Smooth muscle cell (in vitro differentiated cells): ENCODE measurements around the gene AOC3. TPM values are rescaled to one million over a fixed set of nuclear protein-coding genes. Genes with fewer than 3 reads are reported as not detected.

Experiments used
- DNase-seq: peaks from one replicate; lab custom pipeline; 2025; ENCODE audit not compliant: unreplicated experiment; lab: John Stamatoyannopoulos, UW
- H2AFZ ChIP-seq: fragments of 200-600 bp; sonication (generic); 2 replicates; pipeline ENCODE4 v1.6.0; 2016; ENCODE audit warnings: antibody characterized with exemption, low read depth, mild to moderate bottlenecking
- H3F3A ChIP-seq: fragments of 200-600 bp; sonication (generic); 2 replicates; pipeline ENCODE4 v1.6.0; 2017; ENCODE audit warnings: antibody characterized with exemption, low read depth
- H3K27ac ChIP-seq: fragments of 200-600 bp; sonication (generic); 2 replicates; pipeline ENCODE4 v1.5.1; 2016; ENCODE audit warnings: low read depth, mild to moderate bottlenecking
- H3K27me3 ChIP-seq: fragments of 200-600 bp; sonication (generic); 2 replicates; pipeline ENCODE4 v1.6.1; 2016; ENCODE audit warnings: low read depth, mild to moderate bottlenecking
- H3K36me3 ChIP-seq: fragments of 200-600 bp; sonication (generic); 2 replicates; pipeline ENCODE4 v1.5.1; 2016; ENCODE audit warnings: low read depth
- H3K4me1 ChIP-seq: fragments of 200-600 bp; sonication (generic); 2 replicates; pipeline ENCODE4 v1.5.1; 2016; ENCODE audit warnings: low read depth
- H3K4me2 ChIP-seq: fragments of 200-600 bp; sonication (generic); 2 replicates; pipeline ENCODE4 v1.6.0; 2016; ENCODE audit warnings: mild to moderate bottlenecking
- H3K4me3 ChIP-seq: fragments of 200-600 bp; sonication (generic); 2 replicates; pipeline ENCODE4 v1.5.1; 2016; ENCODE audit warnings: mild to moderate bottlenecking
- H3K79me2 ChIP-seq: fragments of 200-600 bp; sonication (generic); 2 replicates; pipeline ENCODE4 v1.6.0; 2016; ENCODE audit warnings: low read depth, mild to moderate bottlenecking
- H3K9ac ChIP-seq: fragments of 200-600 bp; sonication (generic); 2 replicates; pipeline ENCODE4 v1.6.0; 2016; ENCODE audit warnings: low read depth
- H3K9me3 ChIP-seq: fragments of 200-600 bp; sonication (generic); replicated peaks from 2 replicates; pipeline ENCODE4 v1.5.1; 2016; ENCODE audit warnings: low read depth
- H4K20me1 ChIP-seq: fragments of 200-600 bp; sonication (generic); 2 replicates; pipeline ENCODE4 v1.6.0; 2016; ENCODE audit warnings: low read depth
- CTCF ChIP-seq: fragments of 200-600 bp; sonication (generic); IDR thresholded peaks from 2 replicates; pipeline ENCODE4 v1.5.1; 2017; ENCODE audit warnings: borderline replicate concordance, mild to moderate bottlenecking, antibody characterized with exemption; ENCODE audit not compliant: insufficient read depth, poor library complexity, severe bottlenecking
- WGBS: methylation state at CpG from one replicate; pipeline ENCODE4 v1.1.7; 2016; ENCODE audit warnings: low lambda C conversion rate; 5-methylcytosine and 5-hydroxymethylcytosine counted together
- polyA plus RNA-seq: library from polyadenylated mRNA; unstranded; fragments of >200 nt; fragmentation: Nextera tagmentation; extraction: Ambion mirVana; gene quantifications from 2 replicates; pipeline ENCODE4 v1.2.1, GENCODE V29; 2016
- total RNA-seq: library from RNA; depleted of rRNA; stranded (reverse); fragments of >200 nt; gene quantifications from 2 replicates; pipeline ENCODE4 v1.2.3, GENCODE V29; 2014

AOC3 gene
- total and polyA plus RNA-seq, 2 experiments from 2014 or later = 0.65 to 0.90 TPM

- Histone ChIP-seq H3F3A (no peaks in the 10 kb centered on the region), H3K4me1 (no peaks in the 10 kb centered on the region), H3K27ac (no peak overlapping the region), H4K20me1 (no peaks in the 10 kb centered on the region), H3K4me2 (no peak overlapping the region), H3K4me3 (no peak overlapping the region), H3K79me2 (no peaks in the 10 kb centered on the region), H3K36me3 (peaks cover 3% of the 10 kb centered on the region), H3K27me3 (no peaks in the 10 kb centered on the region), H3K9ac (no peak overlapping the region), H3K9me3 (no peaks in the 10 kb centered on the region), H2AFZ (no peak overlapping the region)
- no peak for DNase-seq
- no peak for TF ChIP-seq CTCF
- 96% methylated on average over 1 of the region's 1 CpG for WGBS
These were observed 44.8 kb upstream of the AOC3 start for GRCh38 chr17:42806249-42806648.

GRCh38 chr17:42809250-42809649 lies 41.7 kb upstream of the AOC3 start:
- no peaks in the 10 kb centered on the region for H3K79me2 ChIP-seq
- H4K20me1 ChIP-seq = no peaks in the 10 kb centered on the region
- no peak overlapping the region for H3K4me2 ChIP-seq
- no peak overlapping the region for H3K9ac ChIP-seq
- H3K4me1 ChIP-seq = no peaks in the 10 kb centered on the region
- no peaks in the 10 kb centered on the region for H3F3A ChIP-seq
- H3K27ac ChIP-seq = no peak overlapping the region
- TF ChIP-seq CTCF = no peak
- H3K9me3 ChIP-seq = no peaks in the 10 kb centered on the region
- peaks cover 11% of the 10 kb centered on the region for H3K36me3 ChIP-seq
- H2AFZ ChIP-seq = no peak overlapping the region
- H3K27me3 ChIP-seq = no peaks in the 10 kb centered on the region
- no peak for DNase-seq
- H3K4me3 ChIP-seq = no peak overlapping the region
- WGBS = 85% methylated on average over 3 of the region's 3 CpGs

- H3K27ac ChIP-seq = no peak overlapping the region
- H3K9me3 ChIP-seq = no peaks in the 10 kb centered on the region
- TF ChIP-seq CTCF = no peak
- no peaks in the 10 kb centered on the region for H3K27me3 ChIP-seq
- H4K20me1 ChIP-seq = no peaks in the 10 kb centered on the region
- H3K4me3 ChIP-seq = no peak overlapping the region
- no peaks in the 10 kb centered on the region for H3F3A ChIP-seq
- no peaks in the 10 kb centered on the region for H3K79me2 ChIP-seq
- H3K9ac ChIP-seq = no peak overlapping the region
- peaks cover 12% of the 10 kb centered on the region for H3K36me3 ChIP-seq
- WGBS = 96% methylated on average over 8 of the region's 8 CpGs
- no peaks in the 10 kb centered on the region for H3K4me1 ChIP-seq
- DNase-seq = no peak
- H2AFZ ChIP-seq = no peak overlapping the region
- H3K4me2 ChIP-seq = no peak overlapping the region
These were observed 36.2 kb upstream of the AOC3 start for GRCh38 chr17:42814633-42815399.

- Histone ChIP-seq H3K4me2 (no peak overlapping the region), H4K20me1 (no peaks in the 10 kb centered on the region), H3K27me3 (no peaks in the 10 kb centered on the region), H3K9me3 (no peaks in the 10 kb centered on the region), H2AFZ (no peak overlapping the region), H3K27ac (no peak overlapping the region), H3F3A (no peaks in the 10 kb centered on the region), H3K9ac (no peak overlapping the region), H3K4me3 (no peak overlapping the region), H3K36me3 (peaks cover 9% of the 10 kb centered on the region), H3K4me1 (peaks cover 1% of the 10 kb centered on the region), H3K79me2 (peaks cover 4% of the 10 kb centered on the region)
- no peak for TF ChIP-seq CTCF
- 80% methylated on average over 1 of the region's 1 CpG for WGBS
- DNase-seq = no peak
These were observed 33.1 kb upstream of the AOC3 start for GRCh38 chr17:42817866-42818265.
